ENCODE data around the gene GAB2.
A peak's percentile ranks its signal among the peaks of the same experiment; 100 is the strongest.

- TF ChIP-seq POLR2A (IDR thresholded peaks at IDR 0.05) (peak; percentile 19 to 70), CTCF (IDR thresholded peaks at IDR 0.05) (no peak)
These were observed 248.8 kb downstream of the GAB2 start for GRCh38 chr11:78168539-78169477.

Measured in adrenal gland (tissue), 5 donors.